A549 (cell line): ENCODE measurements around the gene FAM227A.

Experiments
- FOXS1 ChIP-seq: fragments of 250-450 bp; sonication (Bioruptor Pico); IDR thresholded peaks from 2 replicates; pipeline ENCODE4 v1.5.0; 2020; ENCODE audit warnings: mild to moderate bottlenecking, moderate library complexity
- POLR2A ChIP-seq: IDR thresholded peaks from 2 replicates; pipeline ENCODE4 v1.6.1; 2012; ENCODE audit warnings: mild to moderate bottlenecking, low read length
- RAD21 ChIP-seq, 2 experiments: fragments of >200 bp in 1 of 2; sonication (Bioruptor Twin) in 1 of 2; formaldehyde crosslinking in 1 of 2; IDR thresholded peaks in 1 of 2; conservative IDR thresholded peaks in 1 of 2; 2 replicates in 1 of 2; 3 replicates in 1 of 2; pipeline ENCODE4 v1.6.1; 2012 to 2018; ENCODE audit warnings: inconsistent platforms in 1 of 2
- RFX5 ChIP-seq: fragments of 450-650 bp; IDR thresholded peaks from 2 replicates; pipeline ENCODE4 v1.7.1; 2014; ENCODE audit warnings: antibody characterized with exemption, mild to moderate bottlenecking, moderate library complexity
- SMC3 ChIP-seq: fragments of >200 bp; sonication (Bioruptor Twin); formaldehyde crosslinking; IDR thresholded peaks from 3 replicates; pipeline ENCODE4 v1.6.1; 2018; ENCODE audit warnings: inconsistent platforms
- TF ChIP-seq, protein P1 (sequence below): fragments of 200-600 bp; sonication (generic); IDR thresholded peaks from 2 replicates; pipeline ENCODE4 v1.6.1; 2016; ENCODE audit warnings: antibody characterized with exemption, mild to moderate bottlenecking, moderate library complexity
- TF ChIP-seq, protein P2 (sequence below): fragments of >200 bp; sonication (Bioruptor Twin); formaldehyde crosslinking; IDR thresholded peaks from 3 replicates; pipeline ENCODE4 v1.5.1; 2016
- TF ChIP-seq, protein P3 (sequence below): fragments of 250-450 bp; sonication (Bioruptor Pico); IDR thresholded peaks from 2 replicates; pipeline ENCODE4 v1.5.0; 2020; ENCODE audit warnings: low read depth, mild to moderate bottlenecking, moderate library complexity

DNA sequence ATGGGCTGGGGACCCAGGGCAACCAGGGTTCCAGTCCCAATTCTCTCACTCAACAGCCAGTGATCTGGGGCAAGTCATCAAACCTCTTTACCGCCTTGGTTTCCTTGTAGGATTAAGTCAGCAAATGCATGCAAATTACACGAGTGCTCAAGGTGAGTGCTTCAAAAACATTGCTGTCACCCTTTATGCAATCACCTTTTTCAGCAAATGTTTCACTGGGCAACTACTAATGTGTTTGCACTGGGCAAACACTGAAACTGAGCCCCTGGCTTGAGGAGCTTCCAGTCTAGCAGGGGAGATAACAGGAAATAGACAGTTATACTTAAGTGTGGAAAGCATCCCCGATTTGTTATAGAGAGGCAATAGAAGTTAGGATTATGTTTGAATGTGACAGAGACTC is 48.5 kb downstream of the FAM227A start:
- TF ChIP-seq, protein P1, sequence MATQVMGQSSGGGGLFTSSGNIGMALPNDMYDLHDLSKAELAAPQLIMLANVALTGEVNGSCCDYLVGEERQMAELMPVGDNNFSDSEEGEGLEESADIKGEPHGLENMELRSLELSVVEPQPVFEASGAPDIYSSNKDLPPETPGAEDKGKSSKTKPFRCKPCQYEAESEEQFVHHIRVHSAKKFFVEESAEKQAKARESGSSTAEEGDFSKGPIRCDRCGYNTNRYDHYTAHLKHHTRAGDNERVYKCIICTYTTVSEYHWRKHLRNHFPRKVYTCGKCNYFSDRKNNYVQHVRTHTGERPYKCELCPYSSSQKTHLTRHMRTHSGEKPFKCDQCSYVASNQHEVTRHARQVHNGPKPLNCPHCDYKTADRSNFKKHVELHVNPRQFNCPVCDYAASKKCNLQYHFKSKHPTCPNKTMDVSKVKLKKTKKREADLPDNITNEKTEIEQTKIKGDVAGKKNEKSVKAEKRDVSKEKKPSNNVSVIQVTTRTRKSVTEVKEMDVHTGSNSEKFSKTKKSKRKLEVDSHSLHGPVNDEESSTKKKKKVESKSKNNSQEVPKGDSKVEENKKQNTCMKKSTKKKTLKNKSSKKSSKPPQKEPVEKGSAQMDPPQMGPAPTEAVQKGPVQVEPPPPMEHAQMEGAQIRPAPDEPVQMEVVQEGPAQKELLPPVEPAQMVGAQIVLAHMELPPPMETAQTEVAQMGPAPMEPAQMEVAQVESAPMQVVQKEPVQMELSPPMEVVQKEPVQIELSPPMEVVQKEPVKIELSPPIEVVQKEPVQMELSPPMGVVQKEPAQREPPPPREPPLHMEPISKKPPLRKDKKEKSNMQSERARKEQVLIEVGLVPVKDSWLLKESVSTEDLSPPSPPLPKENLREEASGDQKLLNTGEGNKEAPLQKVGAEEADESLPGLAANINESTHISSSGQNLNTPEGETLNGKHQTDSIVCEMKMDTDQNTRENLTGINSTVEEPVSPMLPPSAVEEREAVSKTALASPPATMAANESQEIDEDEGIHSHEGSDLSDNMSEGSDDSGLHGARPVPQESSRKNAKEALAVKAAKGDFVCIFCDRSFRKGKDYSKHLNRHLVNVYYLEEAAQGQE = no peak
- TF ChIP-seq, protein P2, sequence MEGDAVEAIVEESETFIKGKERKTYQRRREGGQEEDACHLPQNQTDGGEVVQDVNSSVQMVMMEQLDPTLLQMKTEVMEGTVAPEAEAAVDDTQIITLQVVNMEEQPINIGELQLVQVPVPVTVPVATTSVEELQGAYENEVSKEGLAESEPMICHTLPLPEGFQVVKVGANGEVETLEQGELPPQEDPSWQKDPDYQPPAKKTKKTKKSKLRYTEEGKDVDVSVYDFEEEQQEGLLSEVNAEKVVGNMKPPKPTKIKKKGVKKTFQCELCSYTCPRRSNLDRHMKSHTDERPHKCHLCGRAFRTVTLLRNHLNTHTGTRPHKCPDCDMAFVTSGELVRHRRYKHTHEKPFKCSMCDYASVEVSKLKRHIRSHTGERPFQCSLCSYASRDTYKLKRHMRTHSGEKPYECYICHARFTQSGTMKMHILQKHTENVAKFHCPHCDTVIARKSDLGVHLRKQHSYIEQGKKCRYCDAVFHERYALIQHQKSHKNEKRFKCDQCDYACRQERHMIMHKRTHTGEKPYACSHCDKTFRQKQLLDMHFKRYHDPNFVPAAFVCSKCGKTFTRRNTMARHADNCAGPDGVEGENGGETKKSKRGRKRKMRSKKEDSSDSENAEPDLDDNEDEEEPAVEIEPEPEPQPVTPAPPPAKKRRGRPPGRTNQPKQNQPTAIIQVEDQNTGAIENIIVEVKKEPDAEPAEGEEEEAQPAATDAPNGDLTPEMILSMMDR = no peak
- TF ChIP-seq POLR2A (no peak), SMC3 (no peak), RAD21 (conservative IDR thresholded peaks at IDR 0.05 in 1 of 2, IDR thresholded peaks at IDR 0.05 in 1 of 2) (no peak), RFX5 (no peak), FOXS1 (CRISPR knock-in tag) (no peak)
- TF ChIP-seq, protein P3, sequence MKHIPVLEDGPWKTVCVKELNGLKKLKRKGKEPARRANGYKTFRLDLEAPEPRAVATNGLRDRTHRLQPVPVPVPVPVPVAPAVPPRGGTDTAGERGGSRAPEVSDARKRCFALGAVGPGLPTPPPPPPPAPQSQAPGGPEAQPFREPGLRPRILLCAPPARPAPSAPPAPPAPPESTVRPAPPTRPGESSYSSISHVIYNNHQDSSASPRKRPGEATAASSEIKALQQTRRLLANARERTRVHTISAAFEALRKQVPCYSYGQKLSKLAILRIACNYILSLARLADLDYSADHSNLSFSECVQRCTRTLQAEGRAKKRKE (CRISPR knock-in tag) = no peak
